Right kidney (tissue), 9 donors: ENCODE measurements around the gene OVCA2.
A peak's percentile ranks its signal among the peaks of the same experiment; 100 is the strongest.

Experiments
- DNase-seq: peaks from one replicate; pipeline ENCODE4 v3.0.0-alpha.2; 2016
- long read RNA-seq, 8 donors: transcript quantifications; one replicate each; lab custom pipeline, GENCODE V29; 2026

OVCA2 gene
- long read RNA-seq, donor 1, transcript OVCA2-201 (2 exons, 1,122 nt): major isoform, 24 of 24 reads
- long read RNA-seq, donor 1, partial matches to known transcripts: 0 of 24 reads
- long read RNA-seq, donor 1, other reads (novel, unspliced or antisense): 0 of 24 reads
- long read RNA-seq, donor 2, transcript OVCA2-201 (2 exons, 1,122 nt): major isoform, 22 of 22 reads
- long read RNA-seq, donor 2, partial matches to known transcripts: 0 of 22 reads
- long read RNA-seq, donor 2, other reads (novel, unspliced or antisense): 0 of 22 reads
- long read RNA-seq, donor 3, transcript OVCA2-201 (2 exons, 1,122 nt): major isoform, 14 of 14 reads
- long read RNA-seq, donor 3, partial matches to known transcripts: 0 of 14 reads
- long read RNA-seq, donor 3, other reads (novel, unspliced or antisense): 0 of 14 reads
- long read RNA-seq, donor 4, transcript OVCA2-201 (2 exons, 1,122 nt): major isoform, 23 of 23 reads
- long read RNA-seq, donor 4, partial matches to known transcripts: 0 of 23 reads
- long read RNA-seq, donor 4, other reads (novel, unspliced or antisense): 0 of 23 reads
- long read RNA-seq, donor 5, transcript OVCA2-201 (2 exons, 1,122 nt): major isoform, 22 of 22 reads
- long read RNA-seq, donor 5, partial matches to known transcripts: 0 of 22 reads
- long read RNA-seq, donor 5, other reads (novel, unspliced or antisense): 0 of 22 reads
- long read RNA-seq, donor 6, transcript OVCA2-201 (2 exons, 1,122 nt): major isoform, 15 of 15 reads
- long read RNA-seq, donor 6, partial matches to known transcripts: 0 of 15 reads
- long read RNA-seq, donor 6, other reads (novel, unspliced or antisense): 0 of 15 reads
- long read RNA-seq, donor 7: 0 reads
- long read RNA-seq, donor 8, transcript OVCA2-201 (2 exons, 1,122 nt): major isoform, 15 of 15 reads
- long read RNA-seq, donor 8, partial matches to known transcripts: 0 of 15 reads
- long read RNA-seq, donor 8, other reads (novel, unspliced or antisense): 0 of 15 reads

- peak; percentile 96 for DNase-seq
Observed at GRCh38 chr17:2041561-2042389, at the start of gene OVCA2. TSS of gene OVCA2 (plus strand) at chr17:2042022. CDS start at chr17:2042048, 26 bp downstream.

- no peak for DNase-seq
Observed at GRCh38 chr17:1992541-1992940, 49.3 kb upstream of the OVCA2 start.

- DNase-seq: no peak
Observed at GRCh38 chr17:1994707-1995106, 47.1 kb upstream of the OVCA2 start.

- DNase-seq: no peak
Observed at GRCh38 chr17:1995321-1995892, 46.4 kb upstream of the OVCA2 start.

- no peak for DNase-seq
Observed at GRCh38 chr17:1995907-1996799, 45.7 kb upstream of the OVCA2 start.

GRCh38 chr17:1996800-1997288 is 45.0 kb upstream of the OVCA2 start:
- DNase-seq: no peak

- DNase-seq: no peak
Observed at GRCh38 chr17:1997289-1997926, 44.4 kb upstream of the OVCA2 start.

GRCh38 chr17:1997927-1998742 is 43.7 kb upstream of the OVCA2 start:
- peak; percentile 74 for DNase-seq

GRCh38 chr17:1999557-2000251 is 42.1 kb upstream of the OVCA2 start:
- DNase-seq: peak; percentile 80

- DNase-seq: no peak
Observed at GRCh38 chr17:2002767-2003329, 39.0 kb upstream of the OVCA2 start.

- DNase-seq: no peak
Observed at GRCh38 chr17:2003525-2003924, 38.3 kb upstream of the OVCA2 start.

- no peak for DNase-seq
Observed at GRCh38 chr17:2004435-2004952, 37.3 kb upstream of the OVCA2 start.

GRCh38 chr17:2008332-2009126 is 33.3 kb upstream of the OVCA2 start:
- no peak for DNase-seq

GRCh38 chr17:2009737-2010136 is 32.1 kb upstream of the OVCA2 start:
- DNase-seq: no peak

- no peak for DNase-seq
Observed at GRCh38 chr17:2011411-2012371, 30.1 kb upstream of the OVCA2 start.

- DNase-seq: no peak
Observed at GRCh38 chr17:2012499-2012898, 29.3 kb upstream of the OVCA2 start.
